ENCODE data around the gene ZNF780B. TPM values are rescaled to one million over a fixed set of nuclear protein-coding genes. Genes with fewer than 3 reads are reported as not detected.

ZNF780B gene
- total and polyA plus RNA-seq, 2 donors (not counting 3 experiments of a cell fraction or from before 2014, with no cell fraction given) = 2.6 to 13.5 TPM

DNA sequence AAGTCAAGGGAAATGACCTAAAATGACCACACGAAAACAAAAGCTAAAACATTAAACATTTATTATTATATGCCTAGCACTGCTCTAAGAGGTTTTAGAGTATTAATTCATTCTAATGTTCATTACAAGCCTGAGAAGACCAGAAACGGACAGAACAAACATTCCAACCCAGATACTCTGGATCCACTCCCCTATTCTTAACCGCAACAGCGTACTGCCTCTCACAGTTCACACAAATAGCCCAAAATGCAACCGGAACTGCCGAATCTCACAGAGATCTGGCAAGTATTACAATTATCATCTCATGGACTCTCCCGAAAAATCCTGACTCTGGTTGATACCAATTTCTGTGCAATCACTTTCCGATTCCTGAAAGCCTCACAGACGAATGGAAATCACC lies 1.4 kb downstream of the ZNF780B start:
- ChIA-PET CTCF (no interaction called here), POLR2A (no interaction called here)
- DNase-seq (ENCODE audit: low read depth, low spot score) (no peak), FAIRE-seq (no peak)
- H3K79me2 ChIP-seq (ENCODE audit: control insufficient read depth, insufficient read depth, low read length) = no peaks in the 10 kb centered on the region
- H3K36me3 ChIP-seq (ENCODE audit: control insufficient read depth in 2 of 2, extremely low read depth in 1 of 2, insufficient read depth in 2 of 2, low read length in 2 of 2) = no peaks in the 10 kb centered on the region
- TF ChIP-seq POLR2A (IDR thresholded peaks at IDR 0.05; ENCODE audit: low read depth, low read length) (no peak), MYC (IDR thresholded peaks at IDR 0.05; ENCODE audit: low read depth, low read length) (no peak), EZH2 (IDR thresholded peaks at IDR 0.05; ENCODE audit: borderline replicate concordance, low read depth, low read length, severe bottlenecking) (no peak), FOS (IDR thresholded peaks at IDR 0.05; ENCODE audit: borderline replicate concordance, insufficient read depth, low read length) (no peak), POLR2AphosphoS5 (IDR thresholded peaks at IDR 0.05; ENCODE audit: insufficient read depth, low read depth, low read length) (no peak), JUN (IDR thresholded peaks at IDR 0.05; ENCODE audit: borderline replicate concordance, insufficient read depth, insufficient read length, low read depth) (no peak), GATA2 (IDR thresholded peaks at IDR 0.05; ENCODE audit: insufficient read depth, insufficient read length, low read depth, low read length) (no peak)
- TF ChIP-seq, protein P1, sequence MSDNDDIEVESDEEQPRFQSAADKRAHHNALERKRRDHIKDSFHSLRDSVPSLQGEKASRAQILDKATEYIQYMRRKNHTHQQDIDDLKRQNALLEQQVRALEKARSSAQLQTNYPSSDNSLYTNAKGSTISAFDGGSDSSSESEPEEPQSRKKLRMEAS (IDR thresholded peaks at IDR 0.05; ENCODE audit: insufficient read depth, insufficient read length) = no peak
- TF ChIP-seq, protein P2, sequence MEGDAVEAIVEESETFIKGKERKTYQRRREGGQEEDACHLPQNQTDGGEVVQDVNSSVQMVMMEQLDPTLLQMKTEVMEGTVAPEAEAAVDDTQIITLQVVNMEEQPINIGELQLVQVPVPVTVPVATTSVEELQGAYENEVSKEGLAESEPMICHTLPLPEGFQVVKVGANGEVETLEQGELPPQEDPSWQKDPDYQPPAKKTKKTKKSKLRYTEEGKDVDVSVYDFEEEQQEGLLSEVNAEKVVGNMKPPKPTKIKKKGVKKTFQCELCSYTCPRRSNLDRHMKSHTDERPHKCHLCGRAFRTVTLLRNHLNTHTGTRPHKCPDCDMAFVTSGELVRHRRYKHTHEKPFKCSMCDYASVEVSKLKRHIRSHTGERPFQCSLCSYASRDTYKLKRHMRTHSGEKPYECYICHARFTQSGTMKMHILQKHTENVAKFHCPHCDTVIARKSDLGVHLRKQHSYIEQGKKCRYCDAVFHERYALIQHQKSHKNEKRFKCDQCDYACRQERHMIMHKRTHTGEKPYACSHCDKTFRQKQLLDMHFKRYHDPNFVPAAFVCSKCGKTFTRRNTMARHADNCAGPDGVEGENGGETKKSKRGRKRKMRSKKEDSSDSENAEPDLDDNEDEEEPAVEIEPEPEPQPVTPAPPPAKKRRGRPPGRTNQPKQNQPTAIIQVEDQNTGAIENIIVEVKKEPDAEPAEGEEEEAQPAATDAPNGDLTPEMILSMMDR (IDR thresholded peaks at IDR 0.05; ENCODE audit: extremely low read depth in 1 of 2, insufficient read depth in 1 of 2, low read depth in 1 of 2, low read length in 2 of 2) = no peak
- peaks cover 0 to 13% of the 10 kb centered on the region in 2 experiments for H3K27me3 ChIP-seq (ENCODE audit: control insufficient read depth in 2 of 2, insufficient read depth in 2 of 2, low read length in 2 of 2)
- dilution Hi-C loops (cut with MboI; ENCODE audit: extremely low pct_ligation_motif_present, low sequenced_read_pairs) = no loop called here
- intact Hi-C loops (cut with micrococcal nuclease) = loop anchor here (5.0 kb wide), 1 partner anchor 38 kb away; the partner anchor contains the start of gene ZNF780A
- no peak overlapping the region for H3K4me3 ChIP-seq (replicated peaks in 1 of 3; ENCODE audit: insufficient read depth in 1 of 3, low read depth in 1 of 3, low read length in 3 of 3)
- no peak overlapping the region for H3K9ac ChIP-seq (replicated peaks; ENCODE audit: extremely low read depth, insufficient read depth, low read length)
- H2AFZ ChIP-seq (ENCODE audit: low read depth, low read length) = no peak overlapping the region
- H4K20me1 ChIP-seq (replicated peaks; ENCODE audit: control insufficient read depth, extremely low read depth, insufficient read depth, low read length) = no peaks in the 10 kb centered on the region
- H3K27ac ChIP-seq (ENCODE audit: insufficient read depth, low read depth, low read length) = no peak overlapping the region
- H3K9me1 ChIP-seq (replicated peaks; ENCODE audit: control insufficient read depth, extremely low read depth, insufficient read depth, low read length) = no peaks in the 10 kb centered on the region
- H3K9me3 ChIP-seq (replicated peaks; ENCODE audit: control insufficient read depth, insufficient read depth, low read length) = no peaks in the 10 kb centered on the region
- no peak overlapping the region for H3K4me2 ChIP-seq (ENCODE audit: insufficient read depth, low read length)
- H3K4me1 ChIP-seq (ENCODE audit: control insufficient read depth, extremely low read depth, insufficient read depth, low read length) = peaks cover 6% of the 10 kb centered on the region
- BruUV-seq (replicated peaks) = no TSS peak
